ENCODE data around the gene TTC39B. TPM values are rescaled to one million over a fixed set of nuclear protein-coding genes. Genes with fewer than 3 reads are reported as not detected.

The TTC39B gene
- total RNA-seq, 2 donors from 2014 or later: 2.0 to 2.3 TPM

DNA sequence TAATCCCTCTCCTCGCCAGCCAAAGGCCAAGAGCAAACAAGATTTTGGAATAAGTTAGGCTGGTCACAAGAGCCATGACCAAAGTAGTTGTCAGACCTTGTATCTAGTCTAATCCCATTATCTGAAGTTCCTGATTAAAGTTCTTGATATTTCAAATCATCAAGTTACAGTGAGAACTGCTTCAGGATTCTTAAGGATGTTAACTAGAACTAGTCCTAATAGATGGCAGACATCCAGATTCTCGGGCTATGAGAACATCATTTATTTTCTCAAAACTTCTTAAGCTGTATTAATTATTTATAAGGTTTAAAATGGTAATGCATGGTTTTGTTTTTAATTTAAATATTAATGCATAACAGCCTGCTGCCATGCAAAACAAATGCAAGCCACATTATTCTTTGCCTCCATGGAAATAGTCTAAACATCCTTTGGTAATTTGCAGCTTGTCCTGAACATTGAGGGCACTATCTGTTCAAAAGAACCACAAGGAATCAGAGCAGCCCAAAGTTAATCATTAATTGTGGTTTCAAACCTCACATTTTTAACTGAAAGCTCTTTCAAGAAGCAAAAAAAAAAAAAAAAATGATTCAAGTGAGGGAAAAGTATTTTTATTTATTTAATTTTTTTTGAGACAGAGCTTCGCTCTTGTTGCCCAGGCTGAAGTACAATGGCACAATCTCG, 95.1 kb downstream of the TTC39B start:
- Histone ChIP-seq H3K27ac (peak overlapping the region in 1 of 2 donors; percentile 41), H3K27me3 (no peaks in the 10 kb centered on the region), H3K9me3 (no peaks in the 10 kb centered on the region), H3K36me3 (no peaks in the 10 kb centered on the region), H3K4me1 (peaks cover 0 to 14% of the 10 kb centered on the region in 2 donors), H3K4me3 (no peak overlapping the region)
- TF ChIP-seq, protein P1, sequence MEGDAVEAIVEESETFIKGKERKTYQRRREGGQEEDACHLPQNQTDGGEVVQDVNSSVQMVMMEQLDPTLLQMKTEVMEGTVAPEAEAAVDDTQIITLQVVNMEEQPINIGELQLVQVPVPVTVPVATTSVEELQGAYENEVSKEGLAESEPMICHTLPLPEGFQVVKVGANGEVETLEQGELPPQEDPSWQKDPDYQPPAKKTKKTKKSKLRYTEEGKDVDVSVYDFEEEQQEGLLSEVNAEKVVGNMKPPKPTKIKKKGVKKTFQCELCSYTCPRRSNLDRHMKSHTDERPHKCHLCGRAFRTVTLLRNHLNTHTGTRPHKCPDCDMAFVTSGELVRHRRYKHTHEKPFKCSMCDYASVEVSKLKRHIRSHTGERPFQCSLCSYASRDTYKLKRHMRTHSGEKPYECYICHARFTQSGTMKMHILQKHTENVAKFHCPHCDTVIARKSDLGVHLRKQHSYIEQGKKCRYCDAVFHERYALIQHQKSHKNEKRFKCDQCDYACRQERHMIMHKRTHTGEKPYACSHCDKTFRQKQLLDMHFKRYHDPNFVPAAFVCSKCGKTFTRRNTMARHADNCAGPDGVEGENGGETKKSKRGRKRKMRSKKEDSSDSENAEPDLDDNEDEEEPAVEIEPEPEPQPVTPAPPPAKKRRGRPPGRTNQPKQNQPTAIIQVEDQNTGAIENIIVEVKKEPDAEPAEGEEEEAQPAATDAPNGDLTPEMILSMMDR (IDR thresholded peaks at IDR 0.05): no peak
- no peak for DNase-seq (ENCODE audit: low spot score)

DNA sequence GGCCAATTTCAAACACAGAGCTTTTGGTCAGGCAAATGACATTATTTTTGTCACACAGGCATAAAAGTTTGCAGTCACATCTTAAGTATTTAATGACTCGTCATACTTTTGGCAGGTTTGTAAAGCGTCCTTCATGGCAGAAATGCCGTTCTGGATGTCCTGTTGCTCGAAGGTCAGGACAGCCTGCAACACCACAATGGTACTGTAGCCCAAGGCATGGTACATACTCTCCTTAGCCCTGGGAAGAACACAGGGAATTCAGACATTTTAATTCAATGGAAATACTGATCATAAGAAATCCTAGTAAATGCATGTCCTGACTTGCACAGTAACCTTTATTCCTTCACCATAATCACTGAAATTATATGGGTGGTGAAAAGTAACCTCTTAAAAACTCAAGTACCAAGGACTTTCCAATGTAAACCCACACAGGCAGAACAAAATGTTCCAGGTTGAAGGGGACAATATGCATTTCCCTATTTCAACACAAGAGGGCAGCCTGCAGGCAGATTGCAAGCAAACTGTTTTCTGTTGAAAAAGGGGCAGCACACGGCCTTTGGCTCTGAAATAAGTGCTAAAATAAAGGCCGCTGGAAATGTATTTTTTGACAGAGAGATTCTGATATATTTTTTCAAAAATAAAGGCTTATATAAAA, 95.7 kb downstream of the TTC39B start:
- TF ChIP-seq, protein P1 (IDR thresholded peaks at IDR 0.05): peak; percentile 84 to 93
- Histone ChIP-seq H3K27me3 (no peaks in the 10 kb centered on the region), H3K4me1 (peaks cover 0 to 14% of the 10 kb centered on the region in 2 donors), H3K9me3 (no peaks in the 10 kb centered on the region), H3K36me3 (no peaks in the 10 kb centered on the region), H3K27ac (peak overlapping the region; percentile 13 to 41), H3K4me3 (no peak overlapping the region)
- DNase-seq (ENCODE audit: low spot score): peak; percentile 77

DNA sequence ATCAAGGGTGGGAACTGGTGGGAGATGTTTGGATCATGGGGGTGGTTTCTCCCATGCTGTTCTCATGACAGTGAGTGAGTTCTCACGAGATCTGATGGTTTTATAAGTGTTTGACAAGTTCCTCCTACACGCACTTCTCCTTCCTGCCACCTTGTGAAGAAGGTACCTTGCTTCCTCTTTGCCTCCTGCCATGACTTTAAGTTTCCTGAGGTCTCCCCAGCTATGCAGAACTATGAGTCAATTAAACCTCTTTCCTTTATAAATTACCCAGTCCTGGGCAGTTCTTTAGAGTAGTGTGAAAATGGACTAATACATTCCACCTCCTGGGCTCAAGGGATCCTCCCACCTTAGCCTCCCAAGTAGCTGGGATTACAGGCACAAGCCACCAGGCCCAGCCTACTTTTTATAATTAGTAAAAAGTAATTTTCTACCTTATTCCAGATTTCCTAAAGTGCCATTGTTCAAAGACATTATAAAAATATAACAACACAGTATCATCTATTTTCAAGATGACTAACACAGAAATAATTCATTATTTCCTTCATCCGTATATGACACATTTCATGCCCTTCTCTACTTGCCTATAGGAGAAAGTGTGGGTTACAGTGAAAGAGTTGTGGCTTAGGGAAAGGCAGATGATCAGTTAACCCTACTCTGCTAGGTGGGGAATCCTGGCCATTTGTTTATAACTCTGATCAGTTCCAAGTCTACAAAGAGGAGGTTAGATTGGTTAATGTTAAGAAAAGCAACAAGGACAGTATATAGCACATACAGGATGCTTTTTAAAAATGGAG, 99.9 kb downstream of the TTC39B start:
- DNase-seq (ENCODE audit: low spot score): no peak
- TF ChIP-seq, protein P1 (IDR thresholded peaks at IDR 0.05): no peak
- no peak overlapping the region for H3K4me3 ChIP-seq
- H3K4me1 ChIP-seq: peaks cover 0 to 13% of the 10 kb centered on the region in 2 donors
- no peaks in the 10 kb centered on the region for H3K9me3 ChIP-seq
- H3K27me3 ChIP-seq: no peaks in the 10 kb centered on the region
- H3K27ac ChIP-seq: no peak overlapping the region
- H3K36me3 ChIP-seq: no peaks in the 10 kb centered on the region

DNA sequence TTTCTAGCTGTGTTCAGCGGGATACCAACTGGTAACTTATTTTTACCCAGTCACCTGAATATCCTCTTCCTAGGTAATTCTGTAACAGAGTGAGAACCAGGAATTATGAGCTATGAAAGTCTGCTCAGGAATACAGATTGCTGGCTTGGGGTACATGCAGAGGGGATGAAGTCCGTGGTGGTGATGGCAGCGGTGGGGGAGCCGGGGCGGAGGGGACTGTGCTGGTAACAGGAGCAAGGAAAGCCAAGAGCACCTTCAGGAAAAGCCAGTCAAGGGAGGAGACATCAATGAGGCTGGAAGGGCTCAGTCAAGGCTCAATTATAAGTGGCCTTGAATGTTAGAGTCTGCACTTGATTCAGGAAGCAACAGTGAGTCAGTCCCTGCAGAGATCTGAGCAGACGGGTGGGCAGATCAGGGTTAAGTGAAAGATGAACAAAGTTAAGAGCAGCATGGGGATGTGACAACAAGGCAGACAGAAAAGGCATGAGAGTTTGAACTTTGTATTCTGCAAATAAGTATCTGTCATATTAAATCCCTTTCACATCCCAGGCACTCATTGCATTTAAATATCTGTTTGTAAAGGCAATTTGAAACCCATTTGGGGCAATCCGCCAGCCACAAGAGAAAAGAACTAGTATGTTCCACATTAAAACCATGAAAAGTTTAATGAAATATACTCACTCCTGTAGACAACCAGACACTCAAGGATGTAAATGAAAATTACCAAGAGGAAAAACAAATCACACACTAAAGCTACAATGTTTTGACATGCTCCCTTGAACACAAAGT, 101.2 kb downstream of the TTC39B start:
- Histone ChIP-seq H3K27me3 (no peaks in the 10 kb centered on the region), H3K9me3 (no peaks in the 10 kb centered on the region), H3K4me1 (peaks cover 0 to under 1% of the 10 kb centered on the region in 2 donors), H3K27ac (no peak overlapping the region), H3K36me3 (no peaks in the 10 kb centered on the region), H3K4me3 (no peak overlapping the region)
- no peak for DNase-seq (ENCODE audit: low spot score)
- TF ChIP-seq, protein P1 (IDR thresholded peaks at IDR 0.05): no peak

DNA sequence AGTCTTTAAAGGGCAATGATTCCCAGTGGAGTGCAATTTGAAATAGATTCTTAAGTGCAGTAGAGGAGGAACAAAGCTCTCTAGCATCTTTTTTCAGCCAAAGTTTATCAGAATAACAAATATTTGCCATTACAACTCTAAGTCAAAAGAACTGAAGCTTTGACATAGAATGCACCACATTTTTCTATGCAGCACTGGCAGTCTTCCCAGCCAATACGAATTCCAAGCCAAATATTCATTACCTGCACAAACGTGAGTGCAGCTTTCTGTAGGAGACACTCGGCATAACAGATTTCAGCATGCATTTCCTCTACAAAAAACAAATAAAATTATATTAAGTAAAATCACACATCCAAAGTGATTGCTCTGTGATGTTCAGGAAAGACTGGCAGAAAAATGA, 103.4 kb downstream of the TTC39B start:
- Histone ChIP-seq H3K36me3 (no peaks in the 10 kb centered on the region), H3K27me3 (no peaks in the 10 kb centered on the region), H3K27ac (no peak overlapping the region), H3K9me3 (no peaks in the 10 kb centered on the region), H3K4me1 (no peaks in the 10 kb centered on the region), H3K4me3 (no peak overlapping the region)
- no peak for DNase-seq (ENCODE audit: low spot score)
- TF ChIP-seq, protein P1 (IDR thresholded peaks at IDR 0.05): no peak
